GM19043 (cell line): Measurements from ENCODE around the gene MOBP.

ENCODE experiments used
- ATAC-seq: cut with Tn5 transposase; IDR thresholded peaks from one replicate; pipeline ENCODE4 v1.9.1; 2021; ENCODE audit warnings: low read depth; ENCODE audit not compliant: unreplicated experiment

Gene MOBP

GRCh38 chr3:39531665-39532064, 64.2 kb downstream of the MOBP start:
- ATAC-seq = no peak

- ATAC-seq = no peak
These were observed 65.3 kb downstream of the MOBP start for GRCh38 chr3:39532777-39533176.

- no peak for ATAC-seq
These were observed 65.7 kb downstream of the MOBP start for GRCh38 chr3:39533226-39533625.

GRCh38 chr3:39540162-39540921, 72.9 kb downstream of the MOBP start:
- ATAC-seq = no peak

GRCh38 chr3:39541442-39541841, 74.0 kb downstream of the MOBP start:
- ATAC-seq = no peak

GRCh38 chr3:39541917-39542329, 74.4 kb downstream of the MOBP start:
- ATAC-seq = no peak

GRCh38 chr3:39542588-39542988, 75.1 kb downstream of the MOBP start:
- ATAC-seq = no peak

- ATAC-seq = no peak
These were observed 80.8 kb downstream of the MOBP start for GRCh38 chr3:39548282-39548681.

- ATAC-seq = no peak
These were observed 83.0 kb downstream of the MOBP start for GRCh38 chr3:39550354-39551051.
